KMS-11 (cell line): ENCODE results near the gene RRAS2.

Experiments
- H2AFZ ChIP-seq: fragments of 200-600 bp; sonication (generic); 2 replicates; pipeline ENCODE4 v1.6.1; 2016; ENCODE audit warnings: antibody characterized with exemption, mixed run types, low read depth
- H3K27ac ChIP-seq: fragments of 200-600 bp; sonication (generic); 2 replicates; pipeline ENCODE4 v1.6.1; 2016; ENCODE audit warnings: mild to moderate bottlenecking, mixed run types
- H3K27me3 ChIP-seq: fragments of 200-600 bp; sonication (generic); 2 replicates; pipeline ENCODE4 v1.6.1; 2017; ENCODE audit warnings: mild to moderate bottlenecking, low read depth, mixed run types, moderate library complexity; ENCODE audit not compliant: insufficient read depth
- H3K36me3 ChIP-seq: fragments of 200-600 bp; sonication (generic); 2 replicates; pipeline ENCODE4 v1.6.1; 2017; ENCODE audit warnings: mild to moderate bottlenecking, mixed run types; ENCODE audit not compliant: insufficient read depth
- H3K4me1 ChIP-seq: fragments of 200-600 bp; sonication (generic); 2 replicates; pipeline ENCODE4 v1.6.1; 2016; ENCODE audit warnings: mild to moderate bottlenecking, low read depth, mixed run types; ENCODE audit not compliant: poor library complexity, severe bottlenecking
- H3K4me2 ChIP-seq: fragments of 200-600 bp; sonication (generic); 2 replicates; pipeline ENCODE4 v1.7.0; 2016; ENCODE audit warnings: mild to moderate bottlenecking, mixed run types
- H3K4me3 ChIP-seq: fragments of 200-600 bp; sonication (generic); IDR thresholded peaks from 2 replicates; pipeline ENCODE4 v1.6.1; 2017; ENCODE audit warnings: low read depth, low read length, mixed read lengths; ENCODE audit not compliant: insufficient read depth
- H3K79me2 ChIP-seq: fragments of 200-600 bp; sonication (generic); 2 replicates; pipeline ENCODE4 v1.6.1; 2016; ENCODE audit warnings: low read depth, mixed run types; ENCODE audit not compliant: insufficient read depth
- H3K9ac ChIP-seq: fragments of 200-600 bp; sonication (generic); 2 replicates; pipeline ENCODE4 v1.6.1; 2016; ENCODE audit warnings: mild to moderate bottlenecking, mixed run types
- H4K20me1 ChIP-seq: fragments of 200-600 bp; sonication (generic); 2 replicates; pipeline ENCODE4 v1.6.1; 2016; ENCODE audit warnings: mild to moderate bottlenecking, mixed run types; ENCODE audit not compliant: insufficient read depth
- TF ChIP-seq, protein P1 (sequence below): fragments of 200-600 bp; sonication (generic); conservative IDR thresholded peaks from 2 replicates; pipeline ENCODE4 v1.6.1; 2017; ENCODE audit warnings: low read depth, mild to moderate bottlenecking, antibody characterized with exemption, low read length, moderate library complexity, mixed read lengths

Gene RRAS2

GRCh38 chr11:14323118-14323676 is 35.8 kb downstream of the RRAS2 start:
- Histone ChIP-seq H3K79me2 (no peaks in the 10 kb centered on the region), H3K4me3 (no peak overlapping the region), H2AFZ (no peak overlapping the region), H3K27me3 (no peaks in the 10 kb centered on the region), H3K9ac (no peak overlapping the region), H3K4me1 (peaks cover 14% of the 10 kb centered on the region), H3K27ac (no peak overlapping the region), H4K20me1 (no peaks in the 10 kb centered on the region), H3K4me2 (no peak overlapping the region), H3K36me3 (no peaks in the 10 kb centered on the region)
- TF ChIP-seq, protein P1, sequence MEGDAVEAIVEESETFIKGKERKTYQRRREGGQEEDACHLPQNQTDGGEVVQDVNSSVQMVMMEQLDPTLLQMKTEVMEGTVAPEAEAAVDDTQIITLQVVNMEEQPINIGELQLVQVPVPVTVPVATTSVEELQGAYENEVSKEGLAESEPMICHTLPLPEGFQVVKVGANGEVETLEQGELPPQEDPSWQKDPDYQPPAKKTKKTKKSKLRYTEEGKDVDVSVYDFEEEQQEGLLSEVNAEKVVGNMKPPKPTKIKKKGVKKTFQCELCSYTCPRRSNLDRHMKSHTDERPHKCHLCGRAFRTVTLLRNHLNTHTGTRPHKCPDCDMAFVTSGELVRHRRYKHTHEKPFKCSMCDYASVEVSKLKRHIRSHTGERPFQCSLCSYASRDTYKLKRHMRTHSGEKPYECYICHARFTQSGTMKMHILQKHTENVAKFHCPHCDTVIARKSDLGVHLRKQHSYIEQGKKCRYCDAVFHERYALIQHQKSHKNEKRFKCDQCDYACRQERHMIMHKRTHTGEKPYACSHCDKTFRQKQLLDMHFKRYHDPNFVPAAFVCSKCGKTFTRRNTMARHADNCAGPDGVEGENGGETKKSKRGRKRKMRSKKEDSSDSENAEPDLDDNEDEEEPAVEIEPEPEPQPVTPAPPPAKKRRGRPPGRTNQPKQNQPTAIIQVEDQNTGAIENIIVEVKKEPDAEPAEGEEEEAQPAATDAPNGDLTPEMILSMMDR, result no peak

DNA sequence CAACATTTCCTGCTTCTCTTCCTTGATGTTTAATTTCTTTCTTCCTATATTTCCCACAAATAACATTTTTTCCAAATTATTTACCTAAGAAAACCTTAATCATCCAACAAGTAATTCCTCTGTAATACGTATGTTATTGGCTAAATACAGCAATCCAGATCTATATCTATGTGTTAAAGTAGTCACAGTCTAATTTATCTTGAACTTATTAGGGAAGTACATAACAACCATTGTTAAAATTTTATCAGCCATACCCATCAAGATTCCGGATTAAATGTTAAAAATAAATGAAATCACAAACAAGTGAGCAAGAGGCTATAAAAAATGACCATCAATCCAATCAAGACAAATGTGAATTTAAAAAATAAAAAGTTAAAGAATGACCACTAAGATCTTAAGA is 36.5 kb downstream of the RRAS2 start:
- Histone ChIP-seq H3K9ac (no peak overlapping the region), H3K4me2 (no peak overlapping the region), H2AFZ (no peak overlapping the region), H3K4me3 (no peak overlapping the region), H3K27me3 (no peaks in the 10 kb centered on the region), H3K27ac (no peak overlapping the region), H3K79me2 (no peaks in the 10 kb centered on the region), H3K4me1 (peaks cover 14% of the 10 kb centered on the region), H4K20me1 (no peaks in the 10 kb centered on the region), H3K36me3 (no peaks in the 10 kb centered on the region)
- TF ChIP-seq, protein P1, result no peak

- H3K4me2 ChIP-seq, result peak overlapping the region; percentile 38; the same call in 1 of the 2 replicates
- no peak overlapping the region for H3K9ac ChIP-seq
These were observed 39.0 kb downstream of the RRAS2 start for GRCh38 chr11:14320020-14320419.

DNA sequence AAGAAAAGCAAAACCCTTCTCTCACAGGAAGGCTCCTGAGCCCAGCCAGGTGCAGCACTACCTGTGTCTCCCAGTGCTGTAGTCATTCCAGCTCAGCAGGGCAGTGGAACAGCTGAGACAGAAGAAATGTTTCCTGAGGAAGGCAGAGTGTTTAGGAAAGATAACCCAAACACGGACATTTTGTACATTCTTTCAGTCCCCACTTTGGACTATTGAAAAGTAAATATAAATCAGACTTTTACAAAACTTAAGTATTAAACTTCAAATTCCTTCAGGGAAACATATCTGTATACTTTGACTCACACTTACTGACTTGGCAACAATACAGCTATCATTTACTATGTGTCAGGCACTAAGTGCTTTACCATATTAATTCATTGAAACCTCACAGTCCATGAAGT is 40.4 kb downstream of the RRAS2 start:
- no peaks in the 10 kb centered on the region for H3K27me3 ChIP-seq
- no peak overlapping the region for H3K4me3 ChIP-seq
- no peaks in the 10 kb centered on the region for H3K79me2 ChIP-seq
- no peaks in the 10 kb centered on the region for H3K36me3 ChIP-seq
- no peak overlapping the region for H3K9ac ChIP-seq
- H3K4me1 ChIP-seq, result peaks cover 26% of the 10 kb centered on the region
- no peak overlapping the region for H2AFZ ChIP-seq
- no peak overlapping the region for H3K4me2 ChIP-seq
- H3K27ac ChIP-seq, result no peak overlapping the region
- H4K20me1 ChIP-seq, result no peaks in the 10 kb centered on the region
- TF ChIP-seq, protein P1, result no peak

More at GRCh38 chr11:14320020-14320419, 39.0 kb downstream of the RRAS2 start:
- Histone ChIP-seq H2AFZ (no peak overlapping the region), H3K79me2 (no peaks in the 10 kb centered on the region), H3K4me1 (peaks cover 14% of the 10 kb centered on the region), H3K36me3 (no peaks in the 10 kb centered on the region), H3K27ac (peak overlapping the region; percentile 27; the same call in 1 of the 2 replicates), H3K27me3 (no peaks in the 10 kb centered on the region), H3K4me3 (no peak overlapping the region), H4K20me1 (no peaks in the 10 kb centered on the region)
- TF ChIP-seq, protein P1, result no peak
